C4-2B (cell line): ENCODE measurements around the gene RLBP1.

Experiments used
- ZFX ChIP-seq: fragments of 450-650 bp; IDR thresholded peaks from 2 replicates; pipeline ENCODE4 v1.6.1; 2017
- TF ChIP-seq, protein P1 (sequence below): fragments of 450-650 bp; conservative IDR thresholded peaks from 2 replicates; pipeline ENCODE4 v1.5.1; 2017; ENCODE audit warnings: mild to moderate bottlenecking

DNA sequence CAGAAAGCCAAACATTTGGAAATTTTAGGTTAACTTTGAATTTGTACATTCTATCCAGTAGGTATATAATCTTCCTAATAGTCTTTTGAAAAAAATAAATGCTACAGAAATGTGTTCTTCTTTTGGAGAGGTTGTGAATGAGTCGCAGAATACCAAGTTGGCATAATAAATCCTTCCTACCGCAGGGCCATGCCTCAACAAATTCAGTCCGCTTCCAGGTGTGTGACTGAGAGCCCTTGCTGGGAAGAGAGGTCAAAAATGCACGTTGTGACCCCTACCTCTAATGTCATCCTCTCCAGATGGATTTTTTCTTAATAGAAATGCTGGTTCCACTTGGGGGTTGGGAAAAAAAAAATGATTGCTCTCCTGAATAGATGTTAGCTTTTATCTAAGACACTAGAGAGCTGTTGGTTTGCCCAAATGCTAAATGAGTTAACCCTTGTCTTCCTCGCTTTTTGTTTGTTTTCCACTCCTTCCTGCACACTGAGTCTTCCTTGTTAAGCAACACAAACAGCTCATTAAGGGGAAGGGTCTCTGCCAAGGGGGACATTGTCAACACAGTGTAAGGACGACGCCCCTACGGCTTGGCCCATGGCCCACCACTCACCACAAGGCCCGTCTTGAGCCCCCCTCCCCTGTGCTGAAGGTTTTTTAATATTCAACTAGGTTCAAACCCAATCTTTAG lies 33.9 kb downstream of the RLBP1 start:
- TF ChIP-seq, protein P1, sequence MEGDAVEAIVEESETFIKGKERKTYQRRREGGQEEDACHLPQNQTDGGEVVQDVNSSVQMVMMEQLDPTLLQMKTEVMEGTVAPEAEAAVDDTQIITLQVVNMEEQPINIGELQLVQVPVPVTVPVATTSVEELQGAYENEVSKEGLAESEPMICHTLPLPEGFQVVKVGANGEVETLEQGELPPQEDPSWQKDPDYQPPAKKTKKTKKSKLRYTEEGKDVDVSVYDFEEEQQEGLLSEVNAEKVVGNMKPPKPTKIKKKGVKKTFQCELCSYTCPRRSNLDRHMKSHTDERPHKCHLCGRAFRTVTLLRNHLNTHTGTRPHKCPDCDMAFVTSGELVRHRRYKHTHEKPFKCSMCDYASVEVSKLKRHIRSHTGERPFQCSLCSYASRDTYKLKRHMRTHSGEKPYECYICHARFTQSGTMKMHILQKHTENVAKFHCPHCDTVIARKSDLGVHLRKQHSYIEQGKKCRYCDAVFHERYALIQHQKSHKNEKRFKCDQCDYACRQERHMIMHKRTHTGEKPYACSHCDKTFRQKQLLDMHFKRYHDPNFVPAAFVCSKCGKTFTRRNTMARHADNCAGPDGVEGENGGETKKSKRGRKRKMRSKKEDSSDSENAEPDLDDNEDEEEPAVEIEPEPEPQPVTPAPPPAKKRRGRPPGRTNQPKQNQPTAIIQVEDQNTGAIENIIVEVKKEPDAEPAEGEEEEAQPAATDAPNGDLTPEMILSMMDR = no peak
- TF ChIP-seq ZFX = no peak
